Neural cell (in vitro differentiated cells): ENCODE results near the gene TMC3. TPM values are rescaled to one million over a fixed set of nuclear protein-coding genes. Genes with fewer than 3 reads are reported as not detected.

Source experiments
- H2AFZ ChIP-seq: fragments of 200-600, 300-800 bp; sonication (generic), shearing (Covaris generic); 2 replicates; pipeline ENCODE4 v1.6.0; 2014; ENCODE audit warnings: low read depth, mild to moderate bottlenecking, antibody characterized with exemption, low read length, moderate library complexity
- H3F3A ChIP-seq: fragments of 200-600 bp; shearing (Covaris generic); 2 replicates; pipeline ENCODE4 v1.6.1; 2016; ENCODE audit warnings: mild to moderate bottlenecking, moderate library complexity, mixed read lengths, antibody characterized with exemption, low read length; ENCODE audit not compliant: insufficient read depth, poor library complexity, severe bottlenecking
- H3K27ac ChIP-seq: fragments of 200-600, 300-800 bp; sonication (generic), shearing (Covaris generic); 2 replicates; pipeline ENCODE4 v1.5.1; 2014; ENCODE audit warnings: mild to moderate bottlenecking, low read length, moderate library complexity
- H3K27me3 ChIP-seq: fragments of 300-800, 200-600 bp; sonication (generic), shearing (Covaris generic); 2 replicates; pipeline ENCODE4 v1.6.0; 2014; ENCODE audit warnings: mild to moderate bottlenecking, low read depth, low read length, moderate library complexity; ENCODE audit not compliant: insufficient read depth
- H3K36me3 ChIP-seq: fragments of 300-800, 200-600 bp; sonication (generic), shearing (Covaris generic); 2 replicates; pipeline ENCODE4 v1.5.1; 2014; ENCODE audit warnings: mild to moderate bottlenecking, antibody characterized with exemption, low read length, moderate library complexity; ENCODE audit not compliant: insufficient read depth
- H3K4me2 ChIP-seq: fragments of 300-800, 200-600 bp; sonication (generic), shearing (Covaris generic); 2 replicates; pipeline ENCODE4 v1.6.0; 2014; ENCODE audit warnings: mild to moderate bottlenecking, low read length
- H3K4me3 ChIP-seq: fragments of 300-800, 200-600 bp; sonication (generic), shearing (Covaris generic); 2 replicates; pipeline ENCODE4 v1.5.1; 2014; ENCODE audit warnings: mild to moderate bottlenecking, low read length, moderate library complexity
- H3K79me2 ChIP-seq: fragments of 200-600 bp; shearing (Covaris generic); replicated peaks from 2 replicates; pipeline ENCODE4 v1.6.0; 2014; ENCODE audit warnings: mild to moderate bottlenecking, low read length, moderate library complexity; ENCODE audit not compliant: insufficient read depth
- H3K9ac ChIP-seq: fragments of 300-800, 200-600 bp; sonication (generic), shearing (Covaris generic); 2 replicates; pipeline ENCODE4 v1.6.1; 2016; ENCODE audit warnings: mild to moderate bottlenecking, low read length, mixed read lengths
- H3K9me2 ChIP-seq: fragments of 200-600 bp; shearing (Covaris generic); 2 replicates; pipeline ENCODE4 v1.6.1; 2016; ENCODE audit warnings: mild to moderate bottlenecking, low read length, mixed read lengths; ENCODE audit not compliant: insufficient read depth
- H3K9me3 ChIP-seq: fragments of 200-600, 300-800 bp; sonication (generic), shearing (Covaris generic); 2 replicates; pipeline ENCODE4 v1.6.1; 2016; ENCODE audit warnings: mild to moderate bottlenecking, mixed run types, low read length, moderate library complexity, mixed read lengths
- H4K20me1 ChIP-seq: fragments of 200-600 bp; shearing (Covaris generic); 2 replicates; pipeline ENCODE4 v1.6.1; 2016; ENCODE audit warnings: mild to moderate bottlenecking, mixed run types; ENCODE audit not compliant: insufficient read depth
- EP300 ChIP-seq: fragments of 450-650 bp; conservative IDR thresholded peaks from 2 replicates; pipeline ENCODE4 v1.6.1; 2014; ENCODE audit warnings: antibody characterized with exemption, mild to moderate bottlenecking, moderate library complexity; ENCODE audit not compliant: poor library complexity, severe bottlenecking
- EZH2 ChIP-seq: fragments of 200-600, 300-800 bp; shearing (Covaris generic), sonication (generic); IDR thresholded peaks from 2 replicates; pipeline ENCODE4 v1.6.1; 2014; ENCODE audit warnings: antibody characterized with exemption, low read length, borderline replicate concordance, mild to moderate bottlenecking; ENCODE audit not compliant: insufficient read depth, poor library complexity, severe bottlenecking
- MXI1 ChIP-seq: fragments of 450-650 bp; conservative IDR thresholded peaks from 2 replicates; pipeline ENCODE4 v1.6.1; 2014; ENCODE audit warnings: antibody characterized with exemption, mild to moderate bottlenecking; ENCODE audit not compliant: poor library complexity, severe bottlenecking
- POLR2AphosphoS5 ChIP-seq: IDR thresholded peaks from 2 replicates; pipeline ENCODE4 v1.6.1; 2012
- RAD21 ChIP-seq: fragments of 450-650 bp; conservative IDR thresholded peaks from 2 replicates; pipeline ENCODE4 v1.6.1; 2014; ENCODE audit warnings: antibody characterized with exemption, mild to moderate bottlenecking, moderate library complexity
- SMC3 ChIP-seq: fragments of 450-650 bp; conservative IDR thresholded peaks from 2 replicates; pipeline ENCODE4 v1.6.1; 2014; ENCODE audit warnings: antibody characterized with exemption, mild to moderate bottlenecking, moderate library complexity; ENCODE audit not compliant: poor library complexity
- TAF1 ChIP-seq: IDR thresholded peaks from 2 replicates; pipeline ENCODE4 v1.6.1; 2012; ENCODE audit warnings: low read depth
- polyA plus RNA-seq: library from polyadenylated mRNA; depleted of rRNA; stranded (reverse); fragments of >200 nt; gene quantifications from 2 replicates; pipeline ENCODE4 v1.2.3, GENCODE V29; 2014
- TF ChIP-seq, protein P1 (sequence below): IDR thresholded peaks from 2 replicates; pipeline ENCODE4 v1.6.1; 2012; ENCODE audit warnings: borderline replicate concordance
- TF ChIP-seq, protein P2 (sequence below): fragments of 450-650 bp; IDR thresholded peaks from 2 replicates; pipeline ENCODE4 v1.5.1; 2014; ENCODE audit warnings: antibody characterized with exemption, mild to moderate bottlenecking, moderate library complexity; ENCODE audit not compliant: poor library complexity, severe bottlenecking

The TMC3 gene
- polyA plus RNA-seq, 1 donor from 2014 or later = not detected

DNA sequence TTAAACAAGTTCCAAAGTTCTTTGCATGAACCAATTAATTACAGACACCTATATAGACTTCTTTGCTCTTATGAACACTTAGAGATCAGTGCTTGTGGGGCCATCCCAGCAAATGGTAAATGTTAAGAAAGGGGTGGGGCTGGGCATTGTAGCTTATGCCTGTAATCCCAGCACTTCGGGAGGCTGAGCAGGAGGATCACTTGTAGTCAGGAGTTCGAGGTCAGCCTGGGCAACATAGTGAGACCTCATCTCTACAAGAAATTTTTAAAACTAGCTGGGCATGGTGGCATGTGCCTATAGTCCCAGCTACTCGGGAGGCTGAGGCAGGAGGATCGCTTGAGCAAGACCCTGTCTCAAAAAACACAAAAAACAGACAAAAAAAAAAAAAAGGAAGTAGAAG is 30.6 kb downstream of the TMC3 start:
- Histone ChIP-seq H3F3A (no peaks in the 10 kb centered on the region), H3K4me2 (no peak overlapping the region), H3K4me3 (no peak overlapping the region), H2AFZ (no peak overlapping the region), H3K27ac (no peak overlapping the region), H3K79me2 (no peaks in the 10 kb centered on the region), H3K9ac (no peak overlapping the region), H4K20me1 (no peaks in the 10 kb centered on the region), H3K36me3 (no peaks in the 10 kb centered on the region), H3K27me3 (no peaks in the 10 kb centered on the region), H3K9me3 (no peaks in the 10 kb centered on the region), H3K9me2 (no peaks in the 10 kb centered on the region)
- TF ChIP-seq SMC3 (no peak), MXI1 (no peak), POLR2AphosphoS5 (no peak), TAF1 (no peak), EZH2 (no peak), EP300 (no peak), RAD21 (no peak)
- TF ChIP-seq, protein P1, sequence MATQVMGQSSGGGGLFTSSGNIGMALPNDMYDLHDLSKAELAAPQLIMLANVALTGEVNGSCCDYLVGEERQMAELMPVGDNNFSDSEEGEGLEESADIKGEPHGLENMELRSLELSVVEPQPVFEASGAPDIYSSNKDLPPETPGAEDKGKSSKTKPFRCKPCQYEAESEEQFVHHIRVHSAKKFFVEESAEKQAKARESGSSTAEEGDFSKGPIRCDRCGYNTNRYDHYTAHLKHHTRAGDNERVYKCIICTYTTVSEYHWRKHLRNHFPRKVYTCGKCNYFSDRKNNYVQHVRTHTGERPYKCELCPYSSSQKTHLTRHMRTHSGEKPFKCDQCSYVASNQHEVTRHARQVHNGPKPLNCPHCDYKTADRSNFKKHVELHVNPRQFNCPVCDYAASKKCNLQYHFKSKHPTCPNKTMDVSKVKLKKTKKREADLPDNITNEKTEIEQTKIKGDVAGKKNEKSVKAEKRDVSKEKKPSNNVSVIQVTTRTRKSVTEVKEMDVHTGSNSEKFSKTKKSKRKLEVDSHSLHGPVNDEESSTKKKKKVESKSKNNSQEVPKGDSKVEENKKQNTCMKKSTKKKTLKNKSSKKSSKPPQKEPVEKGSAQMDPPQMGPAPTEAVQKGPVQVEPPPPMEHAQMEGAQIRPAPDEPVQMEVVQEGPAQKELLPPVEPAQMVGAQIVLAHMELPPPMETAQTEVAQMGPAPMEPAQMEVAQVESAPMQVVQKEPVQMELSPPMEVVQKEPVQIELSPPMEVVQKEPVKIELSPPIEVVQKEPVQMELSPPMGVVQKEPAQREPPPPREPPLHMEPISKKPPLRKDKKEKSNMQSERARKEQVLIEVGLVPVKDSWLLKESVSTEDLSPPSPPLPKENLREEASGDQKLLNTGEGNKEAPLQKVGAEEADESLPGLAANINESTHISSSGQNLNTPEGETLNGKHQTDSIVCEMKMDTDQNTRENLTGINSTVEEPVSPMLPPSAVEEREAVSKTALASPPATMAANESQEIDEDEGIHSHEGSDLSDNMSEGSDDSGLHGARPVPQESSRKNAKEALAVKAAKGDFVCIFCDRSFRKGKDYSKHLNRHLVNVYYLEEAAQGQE = no peak
- TF ChIP-seq, protein P2, sequence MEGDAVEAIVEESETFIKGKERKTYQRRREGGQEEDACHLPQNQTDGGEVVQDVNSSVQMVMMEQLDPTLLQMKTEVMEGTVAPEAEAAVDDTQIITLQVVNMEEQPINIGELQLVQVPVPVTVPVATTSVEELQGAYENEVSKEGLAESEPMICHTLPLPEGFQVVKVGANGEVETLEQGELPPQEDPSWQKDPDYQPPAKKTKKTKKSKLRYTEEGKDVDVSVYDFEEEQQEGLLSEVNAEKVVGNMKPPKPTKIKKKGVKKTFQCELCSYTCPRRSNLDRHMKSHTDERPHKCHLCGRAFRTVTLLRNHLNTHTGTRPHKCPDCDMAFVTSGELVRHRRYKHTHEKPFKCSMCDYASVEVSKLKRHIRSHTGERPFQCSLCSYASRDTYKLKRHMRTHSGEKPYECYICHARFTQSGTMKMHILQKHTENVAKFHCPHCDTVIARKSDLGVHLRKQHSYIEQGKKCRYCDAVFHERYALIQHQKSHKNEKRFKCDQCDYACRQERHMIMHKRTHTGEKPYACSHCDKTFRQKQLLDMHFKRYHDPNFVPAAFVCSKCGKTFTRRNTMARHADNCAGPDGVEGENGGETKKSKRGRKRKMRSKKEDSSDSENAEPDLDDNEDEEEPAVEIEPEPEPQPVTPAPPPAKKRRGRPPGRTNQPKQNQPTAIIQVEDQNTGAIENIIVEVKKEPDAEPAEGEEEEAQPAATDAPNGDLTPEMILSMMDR = no peak

DNA sequence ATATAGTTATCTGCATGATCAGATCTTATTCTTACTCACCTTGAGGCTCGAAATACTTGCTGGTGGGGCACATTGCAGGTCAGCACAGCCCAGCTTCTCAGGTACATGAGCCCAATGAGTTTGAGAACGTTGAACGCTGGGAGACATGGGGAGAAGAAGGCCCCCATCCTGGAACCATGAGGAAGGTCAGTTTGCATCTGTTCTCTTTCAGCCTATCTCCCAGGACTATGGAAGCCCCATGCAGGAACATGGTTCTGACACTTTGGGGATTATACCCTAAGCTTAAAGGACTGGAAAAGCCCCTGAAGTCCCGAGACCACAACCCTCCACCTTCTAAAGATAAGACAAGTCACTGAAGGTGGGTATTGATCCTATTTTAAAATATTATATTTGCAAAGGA is 32.7 kb downstream of the TMC3 start:
- no peaks in the 10 kb centered on the region for H3K9me2 ChIP-seq
- no peaks in the 10 kb centered on the region for H3K79me2 ChIP-seq
- H3K9ac ChIP-seq = no peak overlapping the region
- no peaks in the 10 kb centered on the region for H3K27me3 ChIP-seq
- H3K36me3 ChIP-seq = no peaks in the 10 kb centered on the region
- no peaks in the 10 kb centered on the region for H3F3A ChIP-seq
- TF ChIP-seq, protein P1 = no peak
- TF ChIP-seq EP300 (no peak), POLR2AphosphoS5 (no peak), TAF1 (no peak), EZH2 (no peak), MXI1 (no peak), RAD21 (no peak), SMC3 (no peak)
- TF ChIP-seq, protein P2 = no peak
- no peak overlapping the region for H3K4me3 ChIP-seq
- no peak overlapping the region for H3K4me2 ChIP-seq
- H4K20me1 ChIP-seq = no peaks in the 10 kb centered on the region
- no peaks in the 10 kb centered on the region for H3K9me3 ChIP-seq
- no peak overlapping the region for H2AFZ ChIP-seq
- H3K27ac ChIP-seq = no peak overlapping the region
